HG02571 (cell line): ENCODE measurements around the gene TUFM.
"Not testable (repeated sequence)": the region's sequence is repeated elsewhere in the genome, so short reads cannot be mapped to it uniquely, and the experiment has no call there.

Experiments
- ATAC-seq: cut with Tn5 transposase; IDR thresholded peaks from one replicate; pipeline ENCODE4 v1.9.1; 2021; ENCODE audit warnings: mild to moderate bottlenecking, moderate library complexity; ENCODE audit not compliant: unreplicated experiment

TUFM gene

DNA sequence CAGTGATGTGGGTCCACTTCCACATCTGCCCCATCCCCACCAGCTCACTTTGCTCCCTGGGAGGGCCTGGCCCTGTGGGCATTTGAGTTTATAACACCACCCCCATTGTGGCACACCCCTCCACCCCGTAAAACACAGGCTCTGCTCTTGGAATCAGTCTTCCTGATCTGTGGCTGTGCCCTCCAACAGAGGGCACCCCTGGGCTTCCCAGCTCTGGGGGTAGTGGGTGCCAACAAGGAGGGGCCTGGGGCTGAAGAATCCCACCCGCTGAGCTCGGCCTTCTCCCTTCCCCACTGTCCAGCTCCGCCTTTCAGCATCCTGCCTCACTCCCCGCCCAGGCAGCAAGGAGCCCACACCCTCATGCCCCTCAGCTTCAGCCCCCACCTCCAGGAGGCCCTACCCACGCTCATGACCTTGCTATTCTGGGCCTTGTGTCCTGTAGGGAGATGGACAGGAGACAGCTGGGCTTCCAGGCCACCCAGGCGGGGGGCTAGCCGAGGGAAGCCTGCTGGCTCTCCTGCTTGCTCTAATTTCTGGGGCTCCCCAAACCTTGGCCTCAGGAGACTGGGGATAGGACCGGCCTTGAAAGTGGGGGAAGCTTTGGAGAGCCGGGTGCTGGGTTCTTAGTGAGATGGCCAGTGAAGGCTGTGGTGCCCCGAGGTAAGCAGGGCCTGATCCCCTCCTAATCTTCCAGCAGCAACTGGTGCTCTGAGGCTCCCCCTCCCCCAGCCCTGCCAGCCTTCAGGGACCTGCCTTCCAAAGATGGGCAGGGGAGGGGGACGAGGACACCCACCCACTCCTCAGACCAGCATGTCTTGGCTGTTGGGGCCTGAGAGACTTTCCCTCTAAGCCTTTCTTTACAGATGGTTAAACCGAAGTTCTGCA, 29.2 kb upstream of the TUFM start:
- no peak for ATAC-seq

GRCh38 chr16:28874406-28874805, 28.3 kb upstream of the TUFM start:
- ATAC-seq, result no peak

- no peak for ATAC-seq
These were observed 27.5 kb upstream of the TUFM start for GRCh38 chr16:28873543-28874201.

DNA sequence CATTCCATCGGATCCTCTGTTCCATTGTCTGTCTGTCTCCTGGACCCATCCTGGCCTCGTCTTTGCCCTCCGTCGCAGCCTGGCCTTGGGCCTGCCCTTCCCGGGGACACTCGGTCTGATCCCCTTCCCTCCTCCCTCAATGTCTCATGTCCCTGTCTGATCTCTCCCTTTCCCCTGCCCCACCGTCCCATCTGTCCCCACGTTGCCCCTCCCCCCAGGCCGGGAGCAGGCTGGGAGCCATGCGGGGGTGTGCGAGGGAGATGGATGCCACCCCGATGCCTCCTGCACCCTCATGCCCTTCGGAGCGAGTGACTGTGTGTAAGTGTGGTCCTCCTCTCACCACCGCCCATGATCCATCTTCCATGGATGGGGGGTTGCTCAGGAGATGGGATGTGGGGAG, 26.8 kb upstream of the TUFM start:
- no peak for ATAC-seq

- no peak for ATAC-seq
These were observed 23.1 kb upstream of the TUFM start for GRCh38 chr16:28869201-28869600.

DNA sequence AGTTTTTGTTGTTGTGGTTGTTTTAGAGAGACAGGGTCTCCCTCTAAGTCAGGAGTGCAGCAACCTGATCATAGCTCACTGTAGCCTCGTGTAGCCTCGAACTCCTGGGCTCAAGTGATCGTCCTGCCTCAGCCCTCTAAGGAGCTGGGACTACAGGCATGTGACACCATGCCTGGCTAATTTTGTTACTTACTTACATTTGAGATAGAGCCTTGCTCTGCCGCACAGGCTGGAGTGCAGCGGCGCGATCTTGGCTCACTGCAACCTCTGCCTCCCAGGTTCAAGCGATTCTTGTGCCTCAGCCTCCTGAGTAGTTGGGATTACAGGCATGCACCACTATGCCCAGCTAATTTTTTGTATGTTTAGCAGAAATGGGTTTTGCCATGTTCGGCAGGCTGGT, 21.5 kb upstream of the TUFM start:
- not testable (repeated sequence) for ATAC-seq

- ATAC-seq, result no peak
These were observed 21.1 kb upstream of the TUFM start for GRCh38 chr16:28867241-28867640.

GRCh38 chr16:28866454-28866804, 20.3 kb upstream of the TUFM start:
- ATAC-seq, result no peak

DNA sequence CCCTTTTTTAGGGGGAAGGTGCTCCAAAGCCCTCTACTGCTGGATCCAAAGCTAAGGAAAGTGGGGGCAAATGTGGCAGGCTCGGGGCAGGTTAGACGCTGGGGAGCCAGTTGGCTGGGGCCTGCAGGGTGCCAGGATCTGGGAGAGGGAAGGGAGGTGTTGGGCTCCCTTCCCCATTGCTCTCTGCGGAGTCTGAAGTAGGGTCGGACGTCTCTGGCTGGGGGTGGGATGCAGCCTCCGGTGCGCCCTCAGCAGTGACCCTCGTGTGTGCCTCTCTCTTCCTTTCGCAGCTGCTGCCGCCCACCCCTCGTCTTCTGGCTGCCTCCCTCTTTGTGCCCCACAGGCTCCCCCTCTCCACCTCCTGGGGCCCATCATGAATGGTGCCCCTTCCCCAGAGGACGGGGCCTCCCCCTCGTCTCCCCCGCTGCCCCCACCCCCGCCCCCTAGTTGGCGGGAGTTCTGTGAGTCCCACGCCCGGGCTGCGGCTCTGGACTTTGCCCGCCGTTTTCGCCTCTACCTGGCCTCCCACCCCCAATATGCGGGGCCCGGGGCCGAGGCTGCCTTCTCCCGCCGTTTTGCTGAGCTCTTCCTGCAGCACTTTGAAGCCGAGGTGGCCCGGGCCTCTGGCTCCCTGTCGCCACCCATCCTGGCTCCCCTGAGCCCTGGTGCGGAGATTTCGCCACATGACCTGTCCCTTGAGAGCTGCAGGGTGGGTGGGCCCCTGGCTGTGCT, 19.7 kb upstream of the TUFM start:
- ATAC-seq, result no peak

GRCh38 chr16:28865001-28865688, 19.0 kb upstream of the TUFM start:
- ATAC-seq, result no peak

DNA sequence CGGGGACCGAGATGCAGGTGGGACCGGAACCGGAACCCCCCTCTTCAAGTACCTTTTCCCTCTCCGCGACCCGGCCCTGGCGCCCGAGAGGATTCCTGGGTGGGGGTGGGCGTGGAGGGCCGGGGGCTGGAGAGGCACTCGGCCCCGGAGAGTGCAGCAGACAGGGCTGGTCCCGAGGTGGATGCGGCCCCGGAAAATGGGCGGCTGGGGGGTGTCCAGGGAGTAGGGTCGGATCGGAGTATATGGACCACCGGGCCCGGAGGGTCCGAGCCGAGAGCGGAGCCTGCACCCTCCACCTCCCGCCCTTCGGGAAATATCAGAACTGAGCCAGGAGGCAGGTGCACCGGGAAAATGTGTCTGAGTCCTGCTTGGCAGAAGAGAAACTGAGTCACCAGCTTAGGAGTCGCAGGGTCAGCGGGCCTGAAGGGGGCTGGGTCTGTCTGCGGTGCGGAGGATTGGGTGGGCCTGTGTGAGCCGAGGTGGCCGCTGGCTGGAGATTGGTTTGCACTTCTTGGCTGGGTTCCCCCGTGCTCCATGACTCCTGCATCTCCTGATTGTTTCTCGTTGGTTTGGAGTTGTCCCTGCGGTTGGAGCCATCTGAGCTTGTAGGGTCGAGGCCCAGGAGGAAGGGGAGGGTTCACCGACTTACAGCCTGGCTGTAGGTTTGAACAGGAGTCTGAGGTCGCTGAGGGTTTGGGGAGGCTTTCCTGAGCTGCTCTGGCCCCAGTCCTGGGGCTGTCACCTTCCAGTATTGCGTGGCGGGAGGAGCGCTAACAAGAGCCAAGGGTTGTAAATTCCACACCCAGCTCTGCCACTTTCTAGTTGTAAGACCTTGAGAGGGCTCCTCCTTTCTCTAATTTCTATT, 18.0 kb upstream of the TUFM start:
- ATAC-seq, result peak; percentile 2

- ATAC-seq, result no peak
These were observed 13.2 kb upstream of the TUFM start for GRCh38 chr16:28859326-28859725.

DNA sequence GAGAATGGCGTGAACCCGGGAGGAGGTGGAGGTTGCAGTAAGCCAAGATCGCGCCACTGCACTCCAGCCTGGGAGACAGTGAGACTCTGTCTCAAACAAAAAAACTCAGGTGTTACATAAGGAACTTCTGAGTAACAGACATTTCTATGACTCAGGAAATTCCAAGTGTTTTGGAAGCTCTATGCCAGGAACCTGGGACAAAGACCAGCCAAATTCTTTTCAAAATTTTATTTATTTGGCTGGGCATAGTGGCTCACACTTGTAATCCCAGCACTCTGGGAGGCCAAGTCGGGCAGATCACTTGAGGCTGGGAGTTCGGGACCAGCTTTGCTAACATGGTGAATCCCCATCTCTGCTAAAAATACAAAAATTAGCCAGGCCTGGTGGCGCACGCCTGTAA, 12.3 kb upstream of the TUFM start:
- no peak for ATAC-seq

GRCh38 chr16:28846933-28847273, 755 bp upstream of the TUFM start:
- ATAC-seq, result peak; percentile 4

DNA sequence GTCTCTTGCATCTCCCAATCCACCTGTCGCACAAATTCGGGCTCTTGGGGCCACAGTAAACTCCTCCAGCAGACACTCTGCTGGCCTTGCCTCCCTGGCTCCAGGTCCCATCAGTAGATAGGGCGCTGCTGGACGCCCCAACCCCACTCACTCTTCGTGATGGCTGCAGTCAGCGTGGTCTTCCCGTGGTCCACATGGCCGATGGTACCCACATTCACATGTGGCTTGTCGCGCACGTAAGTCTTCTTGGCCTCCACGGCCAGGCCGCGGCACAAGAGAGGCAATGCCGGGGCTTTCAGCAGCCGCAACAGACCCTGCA, 428 bp downstream of the TUFM start:
- ATAC-seq, result no peak

DNA sequence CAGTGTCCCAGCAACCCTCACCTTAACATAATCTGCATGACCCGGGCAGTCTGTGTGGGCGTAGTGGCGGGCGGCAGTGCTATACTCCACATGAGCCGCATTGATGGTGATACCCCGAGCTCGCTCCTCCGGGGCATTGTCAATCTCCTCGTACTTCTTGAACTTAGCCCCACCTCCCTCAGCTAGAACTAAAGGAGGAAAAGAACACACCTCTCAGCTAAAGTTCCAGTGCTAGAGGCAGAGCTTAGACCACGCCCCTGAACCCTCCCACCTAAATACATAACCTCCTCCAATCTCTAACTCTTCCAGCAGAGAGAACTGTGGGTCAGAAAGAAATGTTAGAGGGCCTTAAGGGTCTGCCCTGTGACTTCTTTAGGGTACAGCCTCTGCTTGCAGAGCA, 855 bp downstream of the TUFM start:
- no peak for ATAC-seq

DNA sequence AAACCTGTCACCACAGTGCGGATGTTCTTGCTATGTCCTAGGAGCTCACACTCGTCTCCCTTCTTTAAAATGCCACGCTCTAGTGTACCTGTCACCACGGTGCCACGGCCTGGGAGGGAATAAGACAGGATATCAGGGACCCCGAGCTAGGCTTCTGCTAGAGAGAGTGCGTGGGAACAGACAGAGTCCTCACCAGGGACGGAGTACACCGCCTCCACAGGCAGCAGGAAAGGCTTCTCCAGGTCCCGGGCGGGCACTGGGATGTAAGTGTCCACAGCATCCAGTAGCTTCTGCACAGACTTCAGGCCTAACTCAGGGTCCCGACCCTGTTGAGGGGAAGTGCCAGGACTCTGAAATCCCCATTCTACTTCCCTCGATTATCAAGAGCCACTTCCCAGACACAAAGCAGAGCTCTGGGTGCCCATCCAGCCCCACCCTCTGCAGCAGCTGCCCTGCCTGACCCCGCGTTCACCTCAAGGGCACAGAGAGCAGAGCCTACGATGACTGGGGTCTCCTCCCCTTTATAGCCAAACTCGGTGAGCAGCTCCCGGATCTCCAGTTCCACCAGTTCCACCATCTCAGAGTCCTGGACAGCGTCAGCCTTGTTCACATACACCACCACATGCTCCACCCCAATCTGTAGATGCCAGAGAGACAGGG, 1.8 kb downstream of the TUFM start:
- ATAC-seq, result no peak

DNA sequence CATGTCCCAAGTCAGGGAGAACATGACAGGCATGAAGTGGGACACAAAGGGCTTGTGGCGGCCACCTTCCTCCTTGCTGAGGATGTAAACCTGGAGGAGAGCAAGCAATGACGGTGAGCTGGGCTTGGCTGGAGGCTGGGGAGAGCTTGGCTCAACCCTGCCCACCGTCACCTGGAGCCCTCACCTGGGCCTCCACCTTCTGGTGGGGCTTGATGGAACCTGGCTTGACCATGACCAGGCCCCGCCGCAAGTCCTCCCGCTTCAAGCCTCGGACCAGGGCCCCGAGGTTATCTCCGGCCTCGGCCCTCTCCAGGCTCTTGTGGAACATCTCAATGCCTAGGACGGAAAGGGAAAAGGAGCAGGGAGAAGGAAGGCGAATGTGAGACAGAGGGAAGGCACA, 2.4 kb downstream of the TUFM start:
- no peak for ATAC-seq

DNA sequence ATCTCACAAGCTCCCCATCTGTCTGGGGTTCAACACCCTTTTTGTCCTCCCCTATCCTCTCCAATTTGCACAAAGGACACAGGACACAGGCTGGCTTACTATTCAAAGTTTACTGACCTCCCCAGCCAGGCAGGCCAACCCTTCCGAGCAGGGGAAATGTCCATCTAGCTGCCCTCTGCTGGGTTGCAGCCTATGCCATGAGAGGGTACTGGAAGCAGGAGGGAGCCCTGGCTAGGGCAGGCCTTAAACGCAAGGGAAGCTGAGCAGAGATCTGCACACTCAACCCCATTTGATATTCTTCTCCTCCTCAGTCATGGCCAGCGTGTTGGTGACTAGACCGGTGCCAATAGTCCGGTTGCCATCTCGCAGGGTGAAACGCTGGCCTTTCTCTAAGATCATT, 3.5 kb downstream of the TUFM start:
- no peak for ATAC-seq

- ATAC-seq, result no peak
These were observed 6.2 kb downstream of the TUFM start for GRCh38 chr16:28839899-28840298.
